Measurements from ENCODE around the gene CHADL. TPM values are rescaled to one million over a fixed set of nuclear protein-coding genes. Genes with fewer than 3 reads are reported as not detected.
A peak's percentile ranks its signal among the peaks of the same experiment; 100 is the strongest.

The CHADL gene
- total and polyA plus RNA-seq, 2 of the 4 experiments (the other 2 are of a cell fraction): 0.18 to 0.53 TPM

DNA sequence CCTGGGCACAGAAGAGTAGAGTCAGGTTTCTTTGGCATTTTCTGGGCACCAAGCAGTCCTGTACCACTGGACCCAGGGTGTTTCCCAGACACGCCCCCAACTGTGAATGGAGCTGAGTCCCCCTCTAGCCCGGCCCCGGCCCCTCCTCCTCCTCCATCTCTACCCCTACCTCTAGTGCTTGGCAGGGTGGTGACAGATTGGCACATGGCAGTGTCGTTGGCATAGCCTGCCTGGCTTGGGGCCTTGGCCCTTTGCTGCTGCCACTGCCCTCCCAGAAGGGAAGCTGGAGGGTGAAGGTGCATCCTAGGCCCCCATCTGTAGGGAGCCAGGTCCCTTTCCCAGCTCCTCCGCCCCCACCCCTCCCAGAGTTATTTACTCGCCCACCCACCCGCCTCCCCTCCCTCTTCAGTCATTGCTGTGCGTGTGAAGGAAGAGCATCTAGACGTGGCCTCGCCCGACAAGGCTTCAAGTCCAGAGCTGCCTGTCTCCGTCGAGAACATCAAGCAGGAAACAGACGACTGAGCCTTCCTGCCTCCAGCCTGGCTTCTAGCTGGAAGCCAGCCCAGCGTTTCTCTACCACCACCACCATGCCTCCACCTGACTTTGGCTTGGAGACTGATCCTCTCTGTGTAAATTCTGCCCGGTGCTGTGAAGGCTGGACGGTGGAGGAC is 10.9 kb downstream of the CHADL start:
- no TSS peak for BruUV-seq (replicated peaks)
- ATAC-seq (ENCODE audit: low read depth) (no peak), DNase-seq (no peak)
- TF ChIP-seq, protein P1, sequence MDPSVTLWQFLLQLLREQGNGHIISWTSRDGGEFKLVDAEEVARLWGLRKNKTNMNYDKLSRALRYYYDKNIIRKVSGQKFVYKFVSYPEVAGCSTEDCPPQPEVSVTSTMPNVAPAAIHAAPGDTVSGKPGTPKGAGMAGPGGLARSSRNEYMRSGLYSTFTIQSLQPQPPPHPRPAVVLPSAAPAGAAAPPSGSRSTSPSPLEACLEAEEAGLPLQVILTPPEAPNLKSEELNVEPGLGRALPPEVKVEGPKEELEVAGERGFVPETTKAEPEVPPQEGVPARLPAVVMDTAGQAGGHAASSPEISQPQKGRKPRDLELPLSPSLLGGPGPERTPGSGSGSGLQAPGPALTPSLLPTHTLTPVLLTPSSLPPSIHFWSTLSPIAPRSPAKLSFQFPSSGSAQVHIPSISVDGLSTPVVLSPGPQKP (IDR thresholded peaks at IDR 0.05; ENCODE audit: borderline replicate concordance, low read depth, low read length): no peak
- no peak for TF ChIP-seq RFX5 (IDR thresholded peaks at IDR 0.05; ENCODE audit: low read depth, low read length)
- no peak for TF ChIP-seq MXI1 (IDR thresholded peaks at IDR 0.05; ENCODE audit: borderline replicate concordance, low read depth, low read length)
- TF ChIP-seq FOS (IDR thresholded peaks at IDR 0.05; ENCODE audit: low read depth, low read length): no peak
- TF ChIP-seq POLR2A (IDR thresholded peaks at IDR 0.05; ENCODE audit: low read depth, low read length): no peak
- no peak for TF ChIP-seq RAD21 (IDR thresholded peaks at IDR 0.05; ENCODE audit: low read length)
- TF ChIP-seq MAFK (IDR thresholded peaks at IDR 0.05; ENCODE audit: low read depth, low read length): no peak
- no peak for TF ChIP-seq RCOR1 (IDR thresholded peaks at IDR 0.05; ENCODE audit: insufficient replicate concordance, low read length)
- TF ChIP-seq NFE2L2 (IDR thresholded peaks at IDR 0.05; ENCODE audit: low read depth, low read length): no peak
- no peak for TF ChIP-seq MAZ (IDR thresholded peaks at IDR 0.05; ENCODE audit: borderline replicate concordance, low read depth, low read length)
- TF ChIP-seq, protein P2, sequence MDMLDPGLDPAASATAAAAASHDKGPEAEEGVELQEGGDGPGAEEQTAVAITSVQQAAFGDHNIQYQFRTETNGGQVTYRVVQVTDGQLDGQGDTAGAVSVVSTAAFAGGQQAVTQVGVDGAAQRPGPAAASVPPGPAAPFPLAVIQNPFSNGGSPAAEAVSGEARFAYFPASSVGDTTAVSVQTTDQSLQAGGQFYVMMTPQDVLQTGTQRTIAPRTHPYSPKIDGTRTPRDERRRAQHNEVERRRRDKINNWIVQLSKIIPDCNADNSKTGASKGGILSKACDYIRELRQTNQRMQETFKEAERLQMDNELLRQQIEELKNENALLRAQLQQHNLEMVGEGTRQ (IDR thresholded peaks at IDR 0.05; ENCODE audit: low read depth, low read length): no peak
- Histone ChIP-seq H2AK9ac (replicated peaks; ENCODE audit: low read depth, low read length, poor library complexity) (no peak overlapping the region), H3K36me3 (ENCODE audit: control insufficient read depth, insufficient read depth, low read length) (peaks cover 40% of the 10 kb centered on the region), H4K8ac (ENCODE audit: low read depth in 2 of 2, low read length in 2 of 2) (no peak overlapping the region), H4K91ac (ENCODE audit: insufficient read depth, low read depth, low read length) (no peak overlapping the region), H2BK5ac (ENCODE audit: low read depth, low read length, poor library complexity, severe bottlenecking) (no peak overlapping the region), H4K20me1 (ENCODE audit: insufficient read depth, low read length) (no peaks in the 10 kb centered on the region), H3K4me3 (ENCODE audit: insufficient read depth, low read depth, low read length) (no peak overlapping the region), H3K9me3 (ENCODE audit: control insufficient read depth, insufficient read depth, low read length) (no peaks in the 10 kb centered on the region), H2BK120ac (ENCODE audit: low read depth, low read length) (no peak overlapping the region), H3K79me1 (ENCODE audit: low read depth in 1 of 2, low read length in 2 of 2) (peaks cover 0 to 5% of the 10 kb centered on the region in 2 experiments; a peak in 1 of 4 replicates), H3K4me2 (ENCODE audit: low read depth, low read length) (no peak overlapping the region), H3K4me1 (ENCODE audit: control insufficient read depth, insufficient read depth, low read length) (no peaks in the 10 kb centered on the region), H3K14ac (replicated peaks; ENCODE audit: low read depth, low read length) (no peak overlapping the region), H2AK5ac (ENCODE audit: low read depth, low read length) (no peak overlapping the region), H3K27ac (ENCODE audit: insufficient read depth, low read length) (no peak overlapping the region), H3K4ac (ENCODE audit: low read depth, low read length) (no peak overlapping the region), H3K27me3 (ENCODE audit: control insufficient read depth, insufficient read depth, low read length) (no peaks in the 10 kb centered on the region), H3K18ac (ENCODE audit: low read depth, low read length) (no peak overlapping the region), H3K56ac (ENCODE audit: extremely low read depth, insufficient read depth, low read length) (no peak overlapping the region), H3K23ac (ENCODE audit: low read depth, low read length) (no peak overlapping the region), H2BK15ac (ENCODE audit: low read depth, low read length) (no peak overlapping the region), H3K9me1 (ENCODE audit: insufficient read depth, low read length) (peaks cover 11% of the 10 kb centered on the region; the same call in 1 of the 2 replicates), H3K9ac (ENCODE audit: low read depth, low read length) (no peak overlapping the region), H2AFZ (replicated peaks; ENCODE audit: low read length, poor library complexity) (peak overlapping the region; percentile 58), H2BK20ac (ENCODE audit: low read depth, low read length) (no peak overlapping the region), H4K5ac (ENCODE audit: low read depth, low read length) (no peak overlapping the region)
- WGBS, 2 experiments (ENCODE audit: extremely low coverage in 2 of 2, insufficient read length in 1 of 2): 87% methylated on average over 3 of the region's 17 CpGs; no CpG with 5 or more reads in 1 of the 2 experiments
- dilution Hi-C loops (cut with HindIII; ENCODE audit: low sequenced_read_pairs, unreplicated experiment): no loop called here
- intact Hi-C loops (cut with micrococcal nuclease): no loop called here
- in situ Hi-C loops (cut with MboI; ENCODE audit: low sequenced_read_pairs): no loop called here
- CTCF ChIA-PET: no interaction called here
- POLR2A ChIA-PET (ENCODE audit: unreplicated experiment): no interaction called here

All from IMR-90 (cell line).